SK-N-MC (cell line): Measurements from ENCODE around the gene PRDM15.
A peak's percentile ranks its signal among the peaks of the same experiment; 100 is the strongest.

ENCODE experiments used
- DNase-seq: peaks from one replicate; pipeline ENCODE4 v3.0.0-alpha.2; 2011; ENCODE audit warnings: low read depth, low spot score
- H3K27ac ChIP-seq: fragments of 200-600 bp; sonication (generic); 2 replicates; pipeline ENCODE4 v1.5.1; 2016; ENCODE audit warnings: mixed run types
- H3K36me3 ChIP-seq: fragments of 200-600 bp; sonication (generic); 2 replicates; pipeline ENCODE4 v1.6.1; 2017; ENCODE audit warnings: antibody characterized with exemption, low read length, mixed read lengths; ENCODE audit not compliant: insufficient read depth
- H3K4me3 ChIP-seq: fragments of 200-600 bp; sonication (generic); 2 replicates; pipeline ENCODE4 v1.5.1; 2016
- H3K9ac ChIP-seq: fragments of 200-600 bp; sonication (generic); 2 replicates; pipeline ENCODE4 v1.8.0; 2017; ENCODE audit warnings: mixed run types, mixed read lengths; ENCODE audit not compliant: insufficient read length
- H3K9me3 ChIP-seq: fragments of 200-600 bp; sonication (generic); 2 replicates; pipeline ENCODE4 v1.6.1; 2017; ENCODE audit warnings: low read depth, mild to moderate bottlenecking, antibody characterized with exemption, low read length, moderate library complexity, mixed read lengths
- EZH2 ChIP-seq: fragments of 200-600 bp; sonication (generic); IDR thresholded peaks from one replicate; pipeline ENCODE4 v1.6.1; 2017; ENCODE audit warnings: antibody characterized with exemption
- FOXP2 ChIP-seq: optimal IDR thresholded peaks from 2 replicates; pipeline ENCODE3; 2011; ENCODE audit warnings: mild to moderate bottlenecking, moderate library complexity; ENCODE audit not compliant: insufficient read depth; ENCODE audit errors: extremely low read length, control extremely low read depth
- POLR2AphosphoS5 ChIP-seq: IDR thresholded peaks from 2 replicates; pipeline ENCODE4 v1.6.1; 2012; ENCODE audit warnings: mild to moderate bottlenecking, low read depth, low read length, borderline replicate concordance

Gene PRDM15

GRCh38 chr21:41901099-41901498 lies 22.0 kb upstream of the PRDM15 start:
- no peak overlapping the region for H3K4me3 ChIP-seq
- DNase-seq, result no peak
- TF ChIP-seq EZH2, result no peak
- TF ChIP-seq FOXP2, result no peak
- no peak for TF ChIP-seq POLR2AphosphoS5
- H3K9me3 ChIP-seq, result no peaks in the 10 kb centered on the region
- H3K27ac ChIP-seq, result no peak overlapping the region
- no peak overlapping the region for H3K9ac ChIP-seq
- no peaks in the 10 kb centered on the region for H3K36me3 ChIP-seq

- no peak overlapping the region for H3K4me3 ChIP-seq
- no peak overlapping the region for H3K27ac ChIP-seq
- no peaks in the 10 kb centered on the region for H3K9me3 ChIP-seq
- no peak overlapping the region for H3K9ac ChIP-seq
- no peaks in the 10 kb centered on the region for H3K36me3 ChIP-seq
- TF ChIP-seq EZH2 (no peak), POLR2AphosphoS5 (no peak), FOXP2 (no peak)
- DNase-seq, result no peak
Measured at GRCh38 chr21:41900401-41900800, 21.3 kb upstream of the PRDM15 start.

GRCh38 chr21:41899426-41900202 lies 20.5 kb upstream of the PRDM15 start:
- TF ChIP-seq POLR2AphosphoS5 (no peak), EZH2 (no peak), FOXP2 (no peak)
- H3K9me3 ChIP-seq, result no peaks in the 10 kb centered on the region
- no peak overlapping the region for H3K9ac ChIP-seq
- H3K4me3 ChIP-seq, result no peak overlapping the region
- no peak for DNase-seq
- H3K36me3 ChIP-seq, result no peaks in the 10 kb centered on the region
- no peak overlapping the region for H3K27ac ChIP-seq

- Histone ChIP-seq H3K9ac (no peak overlapping the region), H3K4me3 (no peak overlapping the region), H3K9me3 (no peaks in the 10 kb centered on the region), H3K27ac (no peak overlapping the region), H3K36me3 (no peaks in the 10 kb centered on the region)
- TF ChIP-seq POLR2AphosphoS5 (no peak), EZH2 (no peak), FOXP2 (no peak)
- DNase-seq, result no peak
Measured at GRCh38 chr21:41898998-41899397, 19.9 kb upstream of the PRDM15 start.

GRCh38 chr21:41897700-41898099 lies 18.6 kb upstream of the PRDM15 start:
- Histone ChIP-seq H3K9ac (no peak overlapping the region), H3K27ac (no peak overlapping the region), H3K4me3 (no peak overlapping the region), H3K36me3 (no peaks in the 10 kb centered on the region), H3K9me3 (no peaks in the 10 kb centered on the region)
- no peak for DNase-seq
- no peak for TF ChIP-seq EZH2
- no peak for TF ChIP-seq FOXP2
- no peak for TF ChIP-seq POLR2AphosphoS5

- Histone ChIP-seq H3K36me3 (no peaks in the 10 kb centered on the region), H3K27ac (no peak overlapping the region), H3K9me3 (no peaks in the 10 kb centered on the region), H3K9ac (no peak overlapping the region), H3K4me3 (no peak overlapping the region)
- TF ChIP-seq FOXP2 (no peak), POLR2AphosphoS5 (no peak), EZH2 (no peak)
- no peak for DNase-seq
Measured at GRCh38 chr21:41897047-41897669, 18.0 kb upstream of the PRDM15 start.

GRCh38 chr21:41895643-41896493 lies 16.7 kb upstream of the PRDM15 start:
- TF ChIP-seq EZH2 (no peak), POLR2AphosphoS5 (no peak), FOXP2 (no peak)
- DNase-seq, result no peak
- Histone ChIP-seq H3K9ac (peak overlapping the region; percentile 21), H3K4me3 (no peak overlapping the region), H3K36me3 (no peaks in the 10 kb centered on the region), H3K9me3 (no peaks in the 10 kb centered on the region), H3K27ac (no peak overlapping the region)

GRCh38 chr21:41894922-41895557 lies 15.9 kb upstream of the PRDM15 start:
- no peak for DNase-seq
- no peak overlapping the region for H3K27ac ChIP-seq

More at GRCh38 chr21:41894922-41895557, 15.9 kb upstream of the PRDM15 start:
- Histone ChIP-seq H3K9me3 (no peaks in the 10 kb centered on the region), H3K4me3 (no peak overlapping the region), H3K9ac (no peak overlapping the region), H3K36me3 (no peaks in the 10 kb centered on the region)
- no peak for TF ChIP-seq FOXP2
- no peak for TF ChIP-seq POLR2AphosphoS5
- TF ChIP-seq EZH2, result no peak
